HG02588 (cell line): ENCODE data around the gene WDR45B.

ENCODE experiments used
- ATAC-seq: cut with Tn5 transposase; IDR thresholded peaks from one replicate; pipeline ENCODE4 v1.9.1; 2021; ENCODE audit warnings: mild to moderate bottlenecking, moderate library complexity; ENCODE audit not compliant: unreplicated experiment

Gene WDR45B

DNA sequence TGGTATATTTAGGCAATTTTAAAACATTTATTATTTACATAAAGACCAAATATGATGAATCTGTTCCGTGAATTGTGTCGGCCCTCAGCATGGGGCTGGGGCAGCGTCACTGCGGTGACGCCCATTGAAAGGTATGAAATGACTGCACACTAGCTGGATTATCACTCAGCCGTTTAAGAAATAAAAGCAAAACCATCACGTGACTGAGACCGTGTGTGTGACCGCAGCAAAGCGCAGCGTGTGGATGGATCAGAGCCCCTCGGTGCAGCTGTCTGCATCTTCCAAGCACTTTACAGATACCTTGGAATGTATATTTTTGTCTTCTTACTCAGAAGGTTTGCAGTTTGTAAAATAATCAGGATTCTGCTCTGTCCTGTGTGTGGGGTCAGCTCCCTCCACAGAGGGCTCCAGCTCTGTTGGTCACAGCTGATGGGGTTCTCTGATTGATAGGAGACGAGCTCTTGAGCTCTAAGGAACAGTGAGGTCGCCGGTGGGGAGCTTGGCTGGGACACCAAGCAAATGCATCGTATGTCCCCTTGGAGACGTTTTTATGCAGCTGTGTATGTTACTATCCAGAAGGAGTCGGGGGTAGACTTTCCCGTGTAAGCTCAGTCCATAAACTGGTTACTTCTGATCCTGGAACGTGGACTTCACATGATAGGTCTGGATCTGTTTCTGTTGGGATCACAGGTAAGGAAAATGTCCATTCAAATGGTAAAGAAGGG, 45.1 kb downstream of the WDR45B start:
- ATAC-seq: no peak

DNA sequence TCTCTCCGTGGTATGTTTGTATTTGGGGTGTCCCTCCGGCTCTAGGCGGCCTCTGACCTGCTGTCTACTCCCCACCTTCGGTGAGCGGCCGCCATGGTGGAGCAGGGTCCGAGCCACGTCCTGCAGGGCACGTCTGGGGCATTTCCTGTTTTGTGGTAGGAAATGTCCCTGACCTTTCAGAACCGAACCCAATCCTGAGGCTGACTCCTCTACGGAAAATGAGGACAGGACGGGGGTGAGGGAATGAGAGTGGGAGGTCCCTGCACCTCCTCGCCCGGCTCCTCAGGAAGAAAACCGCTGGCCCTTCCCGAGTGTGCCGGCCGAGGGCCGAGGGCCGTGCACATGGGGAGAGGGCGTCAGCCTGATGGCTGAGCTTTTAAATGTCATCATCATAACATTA, 45.8 kb downstream of the WDR45B start:
- ATAC-seq: no peak

DNA sequence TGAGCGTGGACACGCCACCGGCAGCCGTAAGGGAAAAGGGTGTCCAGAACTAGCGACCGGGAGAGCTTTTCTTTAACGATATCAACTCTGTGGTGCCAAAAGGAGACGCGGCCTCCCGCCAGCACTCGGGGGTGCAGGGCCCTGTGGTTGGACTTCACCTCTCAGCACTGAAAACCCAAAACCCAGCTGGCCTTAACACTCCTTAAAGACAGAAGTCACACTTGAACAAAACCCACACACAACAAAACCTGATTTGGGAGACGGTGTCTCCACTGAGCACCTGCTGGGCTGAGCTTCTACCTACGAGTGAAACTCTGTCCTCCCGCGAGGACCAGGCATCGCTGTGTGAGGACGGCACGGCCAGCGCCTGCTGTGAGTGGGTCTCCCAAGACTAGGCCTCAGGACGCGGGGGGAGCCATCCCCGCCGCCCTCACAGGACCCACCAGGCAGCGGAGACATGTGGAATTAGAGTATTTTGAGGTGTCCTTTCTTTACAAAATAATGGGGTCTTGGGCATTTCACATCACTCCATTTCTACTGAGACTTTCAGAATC, 46.7 kb downstream of the WDR45B start:
- no peak for ATAC-seq

DNA sequence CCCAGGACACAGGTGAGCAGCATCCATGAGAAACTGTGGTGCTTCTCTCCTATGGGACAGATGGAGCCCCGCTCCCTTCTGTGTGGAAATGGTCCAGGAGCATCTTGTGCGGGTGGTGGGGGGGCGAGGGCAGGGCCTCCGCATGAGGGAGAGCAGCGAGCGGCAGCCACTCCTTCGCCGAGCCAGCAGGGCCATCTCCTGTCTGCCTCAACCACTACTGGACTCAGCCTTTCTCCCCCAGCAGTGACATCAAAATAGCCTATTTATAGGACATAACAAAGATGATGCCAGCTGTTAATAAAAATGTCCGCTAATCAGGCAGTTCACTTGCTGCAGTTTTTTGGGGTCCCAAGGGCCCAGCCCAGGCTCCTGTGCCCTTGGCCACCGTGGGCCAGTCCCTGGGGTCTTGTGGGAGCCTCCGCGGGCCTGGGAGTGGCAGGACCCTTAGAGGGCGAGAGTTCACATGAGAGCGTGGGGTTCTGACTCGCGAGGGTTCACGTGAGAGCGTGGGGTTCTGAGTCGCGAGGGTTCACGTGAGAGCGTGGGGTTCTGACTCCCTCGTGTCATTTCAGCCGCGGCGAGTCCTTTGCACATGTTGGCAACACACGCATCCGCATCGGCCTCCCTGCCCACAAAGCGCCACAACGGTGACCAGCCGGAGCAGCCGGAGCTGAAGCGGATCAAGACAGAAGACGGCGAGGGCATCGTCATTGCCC, 47.4 kb downstream of the WDR45B start:
- ATAC-seq: no peak

DNA sequence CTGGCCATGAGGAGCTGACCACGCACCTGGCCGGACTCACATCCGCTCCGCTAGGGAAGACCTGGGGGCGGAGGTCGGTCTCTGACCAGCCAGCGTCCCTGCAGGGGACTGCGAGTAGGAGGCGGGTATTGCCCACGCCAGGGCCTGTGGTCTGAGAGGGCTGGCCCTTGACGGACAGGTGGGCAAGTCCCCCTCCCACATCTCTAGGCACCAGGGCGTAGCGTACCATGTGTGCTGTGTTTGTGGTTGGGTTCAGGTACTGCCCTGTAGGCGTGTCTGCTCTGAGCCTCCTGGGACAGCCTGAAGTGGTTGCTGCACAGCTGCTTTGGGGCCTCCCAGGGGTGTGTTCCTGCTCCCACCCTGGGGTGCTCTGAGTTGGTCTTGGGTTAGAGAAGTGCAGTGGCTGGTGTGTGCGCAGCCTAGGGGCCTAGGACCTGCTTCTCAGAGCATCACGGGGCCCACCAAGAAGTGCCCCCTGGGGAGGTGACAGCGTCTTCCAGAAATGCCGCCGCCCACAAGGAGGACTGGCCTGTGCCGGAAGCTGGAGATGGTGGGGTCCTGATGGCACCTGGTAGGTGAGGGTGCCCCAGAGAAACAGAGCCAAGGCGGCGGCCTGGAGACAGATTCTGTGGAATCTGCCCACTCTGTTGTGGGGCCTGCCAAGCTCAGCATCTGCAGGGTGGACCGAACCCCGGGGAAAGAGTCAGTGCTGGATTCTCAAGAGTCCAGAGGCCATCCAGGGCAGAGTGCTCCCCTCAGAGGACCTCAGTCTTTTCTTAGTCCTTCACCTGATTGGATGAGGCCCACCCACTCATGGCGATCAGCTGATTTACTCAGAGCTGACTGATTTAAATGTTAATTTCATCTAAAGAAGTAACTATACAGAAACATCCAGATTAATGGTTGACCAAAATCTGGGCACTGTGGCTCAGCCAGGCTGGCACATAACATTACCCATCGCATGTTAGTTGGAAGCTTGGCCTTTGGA, 48.3 kb downstream of the WDR45B start:
- ATAC-seq: no peak

DNA sequence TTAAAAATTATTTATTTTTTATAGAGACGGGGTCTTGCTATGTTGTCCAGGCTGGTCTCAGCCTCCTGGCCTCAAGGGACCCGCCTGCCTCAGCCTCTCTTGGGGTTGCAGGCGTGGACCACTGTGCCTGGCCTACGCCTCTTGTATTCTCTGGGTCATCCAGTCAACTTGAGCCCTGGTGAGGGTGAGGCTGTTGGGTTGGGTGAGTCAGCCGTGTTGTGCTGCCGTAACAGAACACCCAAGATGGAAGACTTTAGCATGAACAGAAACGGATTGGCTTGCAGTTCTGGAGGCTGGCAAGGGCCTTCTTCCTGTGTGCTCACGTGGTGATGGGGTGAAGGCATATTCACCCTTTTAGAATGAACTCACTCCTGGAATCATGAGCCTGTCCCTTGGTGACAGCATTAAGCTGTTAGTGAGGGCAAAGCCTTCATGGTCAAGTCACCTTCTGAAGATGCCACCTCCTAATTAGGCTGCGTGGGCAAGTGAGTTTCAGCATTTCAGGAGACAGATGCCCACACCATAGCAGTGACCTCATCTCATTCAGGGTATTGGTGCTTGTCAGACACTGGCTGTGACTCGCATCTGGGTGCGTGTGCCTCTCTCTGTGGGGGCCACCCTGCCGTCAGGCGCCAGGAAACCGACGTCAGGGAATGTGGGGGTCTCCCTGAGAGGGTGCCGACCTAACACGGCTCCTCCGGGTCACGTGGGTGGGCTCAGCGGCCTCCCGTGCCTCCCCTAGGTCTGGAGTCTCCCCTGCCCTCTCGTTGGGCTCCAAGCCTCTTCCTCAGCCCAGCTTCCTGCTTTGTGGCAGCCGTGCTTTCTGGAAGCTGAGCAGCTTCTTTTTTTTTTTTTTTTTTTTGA, 49.8 kb downstream of the WDR45B start:
- ATAC-seq: no peak

DNA sequence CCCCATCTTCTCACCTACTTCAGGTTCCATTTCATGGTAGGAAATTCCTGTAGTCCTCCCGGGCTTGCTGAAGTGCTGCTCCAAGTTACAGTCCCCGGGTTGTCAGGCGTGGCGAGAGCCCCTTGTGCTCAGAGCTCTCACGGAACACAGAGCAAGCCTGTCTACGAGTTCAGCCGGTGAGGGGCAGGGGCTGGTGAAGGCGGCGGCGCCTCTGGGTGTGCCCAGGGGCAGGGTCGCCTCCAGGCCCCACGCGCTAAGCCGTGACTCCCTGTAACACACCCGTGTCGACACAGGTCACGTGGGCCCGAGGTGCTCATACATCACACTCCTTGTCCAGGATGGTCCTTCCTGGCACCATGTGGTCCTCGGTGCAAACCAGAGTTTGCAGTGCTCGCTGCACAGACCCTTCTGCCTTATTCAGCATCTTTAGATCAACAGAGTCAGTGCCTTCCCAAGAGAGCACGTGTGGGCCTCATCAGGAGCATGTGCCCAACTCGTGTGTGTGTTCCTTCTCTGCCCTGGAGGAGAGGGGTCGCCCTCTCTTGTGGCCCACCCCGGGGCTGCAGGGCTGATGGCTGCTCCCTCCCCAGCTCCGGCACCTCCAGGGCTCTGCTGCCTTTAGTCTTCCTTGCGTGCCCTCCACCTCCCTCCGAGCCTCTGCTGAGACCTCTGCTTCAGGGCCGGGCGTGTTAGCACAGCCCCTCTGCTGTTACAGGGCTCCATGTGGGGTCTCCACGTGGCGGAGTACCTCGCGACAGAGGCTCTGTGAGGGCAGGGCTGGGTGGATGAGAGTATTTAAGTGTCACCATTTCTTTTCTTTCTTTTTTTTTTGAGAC, 51.2 kb downstream of the WDR45B start:
- ATAC-seq: no peak

DNA sequence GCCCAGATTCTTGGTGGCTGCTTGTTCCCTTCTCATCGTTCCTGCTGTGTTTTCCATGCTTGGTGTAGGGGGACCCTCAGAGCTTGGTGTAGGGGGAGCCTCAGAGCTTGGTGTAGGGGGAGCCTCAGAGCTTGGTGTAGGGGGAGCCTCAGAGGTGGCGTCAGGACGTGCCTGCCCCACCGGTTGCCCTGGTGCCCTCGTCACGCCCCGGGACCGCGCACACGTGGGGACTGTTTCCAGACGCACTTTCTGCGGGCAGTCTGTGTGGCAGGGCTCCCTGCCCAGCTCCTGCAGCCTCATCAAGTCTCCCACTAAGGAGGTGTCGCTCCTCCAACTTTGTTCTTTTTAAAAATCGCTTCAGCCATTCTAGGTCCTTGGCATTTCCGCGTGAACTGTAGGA, 51.9 kb downstream of the WDR45B start:
- no peak for ATAC-seq

DNA sequence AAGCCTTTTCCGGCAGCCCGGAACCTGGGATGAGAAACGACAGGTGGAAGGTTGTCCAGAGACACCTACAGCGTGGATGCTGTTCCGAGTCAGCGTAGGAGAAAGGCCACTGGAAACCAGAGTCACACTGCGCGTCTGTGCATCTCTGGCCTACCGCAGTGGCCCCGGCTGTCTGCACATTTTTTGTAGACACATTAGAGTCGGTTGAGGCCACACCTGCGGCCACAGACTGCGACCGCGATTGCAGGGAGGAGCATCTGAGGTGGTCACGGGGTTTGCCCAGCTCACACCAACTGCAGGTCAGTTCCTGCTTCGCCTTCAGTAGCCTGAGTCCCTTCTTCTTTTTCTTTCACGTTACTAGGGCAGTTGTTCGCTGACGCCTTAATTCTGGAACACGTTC, 52.4 kb downstream of the WDR45B start:
- ATAC-seq: no peak

DNA sequence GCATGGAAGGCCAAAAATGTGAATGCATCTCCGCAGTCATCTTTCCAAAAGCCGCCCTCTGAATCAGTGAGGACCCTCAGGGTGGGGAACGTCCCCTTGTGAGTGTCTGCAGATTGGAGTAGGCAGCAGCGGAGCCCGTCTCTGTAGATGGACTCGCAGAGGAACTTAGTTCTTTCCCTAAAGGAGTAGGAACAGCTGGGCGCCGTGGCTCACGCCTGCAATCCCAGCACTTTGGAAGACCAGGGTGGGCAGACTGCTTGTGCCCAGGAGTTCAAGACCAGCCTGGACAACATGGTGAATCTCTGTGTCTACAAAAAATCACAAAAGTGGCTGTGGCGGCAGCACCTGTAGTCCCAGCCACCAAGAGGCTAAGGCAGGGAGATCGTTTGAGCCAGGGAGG, 53.7 kb downstream of the WDR45B start:
- no peak for ATAC-seq

DNA sequence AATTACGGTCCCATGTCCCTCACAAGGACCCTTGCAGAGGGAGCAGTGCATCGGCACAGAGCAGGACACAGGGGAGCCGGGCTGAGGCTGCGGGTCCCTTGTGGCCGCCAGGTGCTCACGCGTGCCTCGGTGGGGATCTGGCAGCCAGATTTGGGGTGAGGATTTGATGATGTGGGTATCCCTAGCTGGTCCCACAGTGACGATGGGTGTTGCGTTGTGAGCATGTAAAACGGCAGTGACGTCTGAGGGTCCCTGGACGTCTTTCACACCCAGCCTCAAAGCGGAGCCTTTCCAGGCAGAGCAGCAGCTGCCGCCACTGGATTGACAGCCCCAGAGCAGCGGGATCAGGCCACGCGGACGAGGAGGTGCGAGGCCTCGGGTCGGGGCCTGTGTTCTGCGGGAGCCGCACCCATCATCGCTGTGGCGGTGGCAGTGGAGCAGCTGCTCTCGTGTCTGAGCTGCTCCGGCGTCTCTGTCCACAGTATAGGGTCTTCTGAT, 54.6 kb downstream of the WDR45B start:
- ATAC-seq: no peak

DNA sequence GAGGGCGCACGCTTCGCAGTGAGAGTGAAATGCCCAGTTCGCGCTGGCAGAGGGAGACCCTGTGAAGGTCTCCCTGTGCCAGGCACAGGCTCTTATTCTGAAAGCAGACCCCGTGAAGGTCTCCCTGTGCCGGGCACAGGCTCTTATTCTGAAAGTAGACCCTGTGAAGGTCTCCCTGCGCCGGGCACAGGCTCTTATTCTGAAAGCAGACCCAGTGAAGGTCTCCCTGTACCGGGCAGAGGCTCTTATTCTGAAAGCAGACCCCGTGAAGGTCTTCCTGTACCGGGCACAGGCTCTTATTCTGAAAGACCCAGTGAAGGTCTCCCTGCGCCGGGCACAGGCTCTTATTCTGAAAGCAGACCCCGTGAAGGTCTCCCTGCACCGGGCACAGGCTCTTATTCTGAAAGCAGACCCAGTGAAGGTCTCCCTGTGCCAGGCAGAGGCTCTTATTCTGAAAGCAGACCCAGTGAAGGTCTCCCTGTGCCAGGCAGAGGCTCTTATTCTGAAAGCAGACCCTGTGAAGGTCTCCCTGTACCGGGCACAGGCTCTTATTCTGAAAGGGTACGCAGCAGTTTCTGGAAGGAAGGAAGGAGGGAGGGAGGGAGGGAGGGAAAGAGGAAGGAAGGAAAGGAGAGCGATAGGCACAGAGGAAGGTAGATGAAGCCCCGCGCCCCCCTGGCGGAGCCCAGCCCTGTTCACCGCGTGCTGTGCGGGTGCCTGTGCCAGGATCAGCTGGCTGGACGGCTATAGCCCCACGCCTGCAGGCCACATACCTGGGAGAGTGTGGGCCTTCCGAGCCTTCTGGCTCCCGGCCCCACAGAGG, 55.3 kb downstream of the WDR45B start:
- no peak for ATAC-seq

DNA sequence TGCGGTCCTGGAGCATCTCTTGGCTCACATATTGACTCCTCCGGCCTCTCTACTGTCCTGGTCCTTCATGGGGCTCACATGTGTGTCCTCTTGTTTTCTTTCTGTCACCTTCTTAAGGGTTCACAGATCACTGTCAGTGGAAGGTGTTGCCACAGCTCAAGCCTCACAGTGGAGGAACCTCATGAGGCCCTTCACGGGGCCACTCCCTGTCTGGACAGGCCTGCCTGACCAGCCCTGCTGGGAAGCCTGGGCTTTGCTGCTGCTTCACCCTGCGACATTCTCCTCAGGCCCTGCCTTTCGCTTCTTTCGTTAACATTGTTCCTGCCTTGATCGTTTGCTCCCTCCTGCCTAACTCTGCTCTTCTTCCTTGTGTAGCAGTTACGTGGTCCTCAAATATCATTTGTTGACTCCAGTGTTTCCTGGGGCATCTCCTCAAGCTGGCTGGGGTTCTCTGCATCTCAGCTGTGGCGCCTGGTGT, 55.9 kb downstream of the WDR45B start:
- ATAC-seq: no peak

DNA sequence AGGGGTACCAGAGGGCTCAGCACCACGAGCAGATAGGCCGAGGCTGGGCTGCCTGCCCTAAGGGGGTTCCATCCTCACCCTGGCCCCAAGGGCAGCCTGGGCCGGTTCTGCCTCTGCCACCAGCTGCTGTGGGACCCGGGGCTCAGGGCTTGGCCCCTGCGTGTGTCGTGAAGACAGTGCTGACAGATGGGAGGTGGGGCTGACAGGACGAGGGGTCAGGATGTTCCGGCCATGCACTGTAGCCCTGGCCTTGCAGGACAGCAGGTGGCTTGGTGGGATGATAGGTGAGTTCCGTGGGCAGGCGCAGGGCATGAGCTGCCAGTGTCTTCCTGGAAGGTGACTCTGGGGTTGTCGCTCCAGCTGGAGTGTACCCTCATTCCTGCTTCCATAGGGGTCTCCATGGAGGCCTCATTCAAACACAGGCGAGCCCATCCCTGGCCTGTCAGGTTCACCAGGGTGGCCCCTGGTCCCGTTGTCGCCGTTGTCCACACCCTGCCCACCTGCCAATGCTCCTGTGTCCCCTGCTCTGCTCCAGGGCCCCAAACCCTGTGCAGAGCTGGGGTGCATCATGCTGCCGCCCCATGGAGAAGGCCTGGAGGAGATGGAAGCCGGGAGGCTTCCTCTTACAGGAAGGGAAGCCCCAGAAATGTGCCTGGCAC, 57.2 kb downstream of the WDR45B start:
- ATAC-seq: no peak

DNA sequence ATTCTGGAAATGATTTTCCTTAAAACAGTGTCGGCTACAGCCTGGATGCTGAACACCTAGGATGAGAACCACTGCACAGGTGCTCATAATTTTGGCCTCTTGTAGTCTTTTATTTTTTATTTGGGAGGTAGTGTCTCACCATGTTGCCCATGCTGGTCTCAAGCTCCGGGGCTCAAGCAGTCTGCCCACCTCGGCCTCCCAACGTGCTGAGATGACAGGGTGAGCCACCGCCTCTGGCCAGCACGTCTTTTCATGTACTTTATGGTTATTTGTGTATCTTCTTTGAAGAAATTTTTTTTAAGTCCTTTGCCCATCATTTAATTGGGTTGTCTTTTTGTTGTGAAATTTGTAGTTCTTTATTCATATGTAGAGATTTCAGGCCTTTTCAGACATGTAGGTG, 58.0 kb downstream of the WDR45B start:
- no peak for ATAC-seq

DNA sequence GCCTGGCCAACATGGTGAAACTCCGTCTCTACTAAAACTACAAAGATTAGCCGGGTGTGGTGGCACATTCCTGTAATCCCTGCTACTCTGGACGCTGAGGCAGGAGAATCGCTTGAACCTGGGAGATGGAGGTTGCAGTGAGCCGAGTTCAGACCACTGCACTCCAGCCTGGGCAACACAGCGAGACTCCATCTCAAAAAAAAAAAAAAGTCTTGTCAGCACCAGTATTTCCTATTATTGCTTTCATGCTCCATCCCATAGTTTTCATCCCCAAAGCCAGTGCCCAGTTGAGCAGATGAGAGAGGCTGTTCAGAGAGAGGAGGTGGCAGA, 58.4 kb downstream of the WDR45B start:
- ATAC-seq: no peak

DNA sequence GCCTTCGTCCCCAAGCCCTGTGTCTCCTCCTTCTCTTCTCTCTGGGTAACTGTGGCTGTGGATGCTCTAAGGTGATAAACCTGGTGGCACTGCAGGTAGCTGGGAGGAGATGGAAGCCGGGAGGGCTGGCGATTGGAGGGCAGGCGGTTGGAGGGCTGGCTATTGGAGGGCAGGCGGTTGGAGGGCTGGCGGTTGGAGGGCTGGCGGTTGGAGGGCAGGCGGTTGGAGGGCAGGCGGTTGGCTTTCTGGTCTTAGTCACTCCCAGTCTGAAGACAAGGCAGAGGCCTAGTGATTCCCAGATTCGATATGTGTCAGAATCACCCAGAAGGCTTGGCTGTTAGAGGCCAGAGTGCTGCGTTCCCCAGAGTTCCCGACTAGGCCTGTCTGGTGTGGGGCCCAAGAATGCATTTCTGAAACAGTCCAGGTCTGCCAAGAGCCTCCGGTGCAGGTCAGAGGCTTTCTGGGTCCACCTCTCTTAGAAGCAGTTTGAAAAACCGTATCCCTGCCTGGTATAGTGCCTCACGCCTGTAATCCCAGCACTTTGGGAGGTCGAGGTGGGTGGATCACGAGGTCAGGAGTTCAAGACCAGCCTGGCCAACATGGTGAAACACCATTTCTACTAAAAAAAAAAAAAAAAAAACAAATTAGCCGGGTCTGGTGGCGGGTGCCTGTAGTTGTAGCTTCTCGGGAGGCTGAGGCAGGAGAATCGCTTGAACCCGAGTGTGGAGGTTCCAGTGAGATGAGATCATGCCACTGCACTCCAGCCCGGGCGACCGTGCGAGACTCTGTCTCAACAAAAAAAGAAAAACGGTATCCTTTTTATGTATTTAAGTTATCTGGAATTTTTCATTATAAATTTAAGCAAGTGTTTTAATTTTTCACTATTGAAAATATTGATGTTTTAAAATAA, 59.7 kb downstream of the WDR45B start:
- no peak for ATAC-seq
